22Rv1 (cell line): ENCODE results near the gene GPC5.

Source experiments
- CTCF ChIP-seq: fragments of 450-650 bp; IDR thresholded peaks from 2 replicates; pipeline ENCODE4 v1.5.1; 2017; ENCODE audit warnings: mild to moderate bottlenecking
- ZFX ChIP-seq: fragments of 450-650 bp; IDR thresholded peaks from 2 replicates; pipeline ENCODE4 v1.6.1; 2017; ENCODE audit warnings: antibody characterized with exemption, borderline replicate concordance

DNA sequence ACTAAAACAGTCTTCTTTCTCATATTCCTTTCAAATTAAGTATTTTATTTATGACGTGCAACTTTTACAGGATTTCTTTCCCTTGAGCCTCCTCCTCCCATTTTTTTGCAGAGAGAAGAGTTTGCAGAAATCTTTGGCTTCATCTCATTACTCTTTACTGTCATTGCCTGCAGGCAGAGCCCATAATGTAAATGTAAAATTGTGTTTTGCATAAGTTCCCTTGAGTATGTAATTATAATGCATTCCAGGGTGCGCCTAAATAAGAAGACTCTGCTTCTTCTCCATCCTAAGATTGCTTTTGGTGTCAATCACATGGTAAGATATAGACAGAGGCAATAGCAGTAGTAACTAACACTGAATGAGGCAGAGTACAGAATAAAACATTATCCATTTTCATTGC lies 27.9 kb upstream of the GPC5 start:
- TF ChIP-seq CTCF (no peak), ZFX (no peak)
